Uterus (tissue), 2 donors: ENCODE measurements around the gene CACNA1A.

Experiments
- CTCF ChIP-seq, 4 experiments: fragments of 200-600 bp in 2 of 4; fragments of 450-650 bp in 2 of 4; sonication (generic) in 2 of 4; IDR thresholded peaks; one replicate each; pipeline ENCODE4 v1.5.1; 2016 to 2019; ENCODE audit warnings: antibody characterized with exemption in 4 of 4, mild to moderate bottlenecking in 2 of 4, moderate library complexity in 1 of 4
- POLR2A ChIP-seq, 2 donors: fragments of 450-650 bp; IDR thresholded peaks; one replicate each; pipeline ENCODE4 v1.6.1; 2016; ENCODE audit warnings: antibody characterized with exemption in 2 of 2, mild to moderate bottlenecking in 1 of 2, moderate library complexity in 1 of 2

GRCh38 chr19:13483215-13483614 is 23.1 kb downstream of the CACNA1A start:
- TF ChIP-seq CTCF (IDR thresholded peaks at IDR 0.05): no peak
- no peak for TF ChIP-seq POLR2A (IDR thresholded peaks at IDR 0.05)
